Measurements from ENCODE around the gene FLNC.

- TF ChIP-seq POLR2A (IDR thresholded peaks at IDR 0.05; ENCODE audit: low read depth, low read length) (no peak), CTCF (IDR thresholded peaks at IDR 0.05; ENCODE audit: extremely low read depth in 1 of 2, insufficient read depth in 1 of 2, low read depth in 1 of 2, low read length in 2 of 2) (no peak), EZH2 (IDR thresholded peaks at IDR 0.05; ENCODE audit: borderline replicate concordance, low read depth, low read length, severe bottlenecking) (no peak), MAX (IDR thresholded peaks at IDR 0.05; ENCODE audit: insufficient read depth, insufficient read length) (no peak), POLR2AphosphoS5 (IDR thresholded peaks at IDR 0.05; ENCODE audit: insufficient read depth, low read depth, low read length) (no peak), JUN (IDR thresholded peaks at IDR 0.05; ENCODE audit: borderline replicate concordance, insufficient read depth, insufficient read length, low read depth) (no peak), FOS (IDR thresholded peaks at IDR 0.05; ENCODE audit: borderline replicate concordance, insufficient read depth, low read length) (no peak), MYC (IDR thresholded peaks at IDR 0.05; ENCODE audit: low read depth, low read length) (no peak)
Observed at GRCh38 chr7:128832880-128833147, 2.6 kb downstream of the FLNC start.

All from endothelial cell of umbilical vein (primary cell).